Cardiac fibroblast (primary cell): ENCODE measurements around the gene RASD2.

Experiments
- DNase-seq, 2 donors: peaks; one replicate each; pipeline versions ENCODE4 v3.0.0 to v3.0.0-alpha.2; 2010; ENCODE audit warnings: low read depth in 2 of 2
- H3K4me3 ChIP-seq, 2 donors: replicated peaks in 1 of 2; 1 replicate in 1 of 2; 2 replicates in 1 of 2; pipeline ENCODE4 v1.5.1; 2011; ENCODE audit warnings: low read depth in 2 of 2, low read length in 2 of 2, mild to moderate bottlenecking in 2 of 2, moderate library complexity in 1 of 2
- CTCF ChIP-seq: IDR thresholded peaks from one replicate; pipeline ENCODE4 v1.5.1; 2011; ENCODE audit warnings: low read depth, mild to moderate bottlenecking, low read length, inconsistent platforms

The RASD2 gene

GRCh38 chr22:35541254-35541748 lies 670 bp downstream of the RASD2 start:
- TF ChIP-seq CTCF, result no peak
- no peak for DNase-seq
- no peak overlapping the region for H3K4me3 ChIP-seq

DNA sequence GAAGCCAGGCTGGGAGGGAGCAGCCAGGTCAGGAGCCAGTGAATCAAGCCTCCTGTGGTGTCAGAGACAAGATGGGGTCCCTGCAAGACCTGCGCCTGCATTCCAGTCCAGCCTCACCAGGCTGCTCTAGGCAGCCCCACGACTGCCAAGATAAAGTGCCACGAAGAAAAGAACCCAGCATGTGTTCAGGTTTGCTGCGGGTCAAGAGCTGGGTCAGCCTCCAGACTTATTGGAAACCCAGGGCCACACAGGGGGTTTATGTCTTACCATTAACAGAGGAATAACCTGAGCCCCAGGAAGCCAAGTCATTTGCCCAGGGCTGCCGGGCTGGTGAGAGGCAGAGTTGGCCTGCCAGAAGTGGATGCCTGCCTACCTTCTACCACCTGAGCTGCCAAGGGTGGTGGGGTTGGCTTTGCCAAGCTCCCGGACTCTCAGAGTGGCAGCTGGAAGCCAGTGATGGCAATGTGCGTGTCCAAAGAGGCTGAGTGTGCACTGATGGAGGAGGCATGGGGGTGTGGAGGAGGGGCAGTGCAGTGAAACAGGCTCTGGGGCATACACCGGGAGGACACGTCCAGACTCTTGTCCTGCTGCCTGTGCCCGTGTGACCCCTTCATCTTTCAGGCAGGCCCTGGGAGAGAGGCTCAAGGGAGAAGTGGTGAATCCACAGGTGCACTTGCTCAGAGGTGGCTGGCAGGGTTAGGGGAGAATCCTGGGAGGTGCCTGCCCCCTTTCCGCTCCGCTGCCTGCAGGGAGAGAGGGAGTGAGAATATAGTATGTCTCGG lies 1.7 kb downstream of the RASD2 start:
- TF ChIP-seq CTCF, result no peak
- no peak for DNase-seq
- no peak overlapping the region for H3K4me3 ChIP-seq

DNA sequence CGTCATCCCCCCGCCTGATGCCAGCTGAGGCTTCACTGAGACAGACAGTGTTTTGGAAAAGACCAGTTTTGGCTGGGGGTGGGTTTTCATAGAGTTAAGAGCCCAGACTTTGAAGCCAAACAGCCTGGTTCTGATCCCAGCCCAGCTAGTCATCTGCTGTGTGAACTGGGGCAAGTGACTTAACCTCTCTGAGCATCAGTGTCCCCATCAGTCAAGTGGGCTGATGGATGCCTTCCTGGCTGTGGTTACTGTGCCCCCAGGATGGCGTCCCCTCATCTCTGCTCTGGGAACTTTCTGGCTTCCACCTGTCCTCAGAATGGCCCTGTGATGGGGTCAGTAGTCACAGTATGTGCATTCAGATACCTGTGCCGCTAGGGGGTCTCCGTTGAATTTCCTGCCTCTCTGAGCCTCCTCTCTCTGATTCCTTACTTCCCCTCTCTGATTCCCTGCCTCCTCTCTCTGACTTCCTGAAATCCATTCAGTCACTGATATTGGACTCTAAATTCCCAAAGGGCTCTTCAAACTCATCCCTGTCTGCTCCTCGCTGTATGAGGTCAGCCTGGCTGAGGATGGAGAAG lies 2.4 kb downstream of the RASD2 start:
- no peak overlapping the region for H3K4me3 ChIP-seq
- no peak for TF ChIP-seq CTCF
- DNase-seq, result no peak

GRCh38 chr22:35543702-35544101 lies 3.1 kb downstream of the RASD2 start:
- no peak overlapping the region for H3K4me3 ChIP-seq
- no peak for TF ChIP-seq CTCF
- no peak for DNase-seq

DNA sequence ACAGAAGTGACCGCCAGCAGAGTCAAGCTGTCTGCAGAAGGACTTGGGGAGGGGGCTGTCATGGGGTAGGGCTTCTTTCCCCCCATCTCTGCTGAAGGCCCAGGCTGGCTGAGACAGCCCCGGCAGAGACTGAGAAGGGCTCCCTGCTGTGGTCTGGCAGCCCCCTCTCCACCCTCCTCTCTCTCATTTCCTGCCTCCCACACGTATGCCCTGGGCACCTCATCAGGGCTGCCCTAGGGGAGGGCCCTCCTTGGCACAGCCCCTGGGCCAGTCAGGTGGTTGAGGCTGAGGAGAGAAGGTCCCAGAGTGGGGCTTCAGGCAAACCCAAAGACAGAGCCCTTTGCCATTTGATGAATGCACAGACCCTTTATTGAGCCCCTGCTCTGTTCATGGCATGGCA lies 3.6 kb downstream of the RASD2 start:
- no peak for TF ChIP-seq CTCF
- DNase-seq, result no peak
- H3K4me3 ChIP-seq, result no peak overlapping the region

DNA sequence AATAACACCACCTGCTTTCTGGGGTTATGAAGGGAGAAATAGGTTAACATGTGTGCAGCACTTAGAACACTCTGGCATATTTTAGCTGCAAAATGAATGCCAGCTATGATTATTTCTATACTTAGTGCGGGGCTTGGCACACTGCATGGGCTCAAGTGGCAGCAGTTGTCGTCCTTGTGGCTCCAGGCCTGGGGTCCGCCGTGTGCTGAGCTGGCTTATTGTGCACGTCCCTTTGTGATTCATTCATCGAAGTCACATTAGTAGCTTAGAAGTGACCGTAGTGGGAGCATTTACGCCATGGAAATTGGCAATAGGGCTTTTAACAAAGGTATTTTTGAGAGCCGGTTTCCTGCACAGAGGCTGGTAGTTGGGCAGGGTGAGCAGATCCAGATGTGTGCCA lies 4.2 kb downstream of the RASD2 start:
- no peak overlapping the region for H3K4me3 ChIP-seq
- TF ChIP-seq CTCF, result no peak
- no peak for DNase-seq
